ENCODE results near the gene COL4A3.

GRCh38 chr2:227308784-227309183 is 144.4 kb downstream of the COL4A3 start:
- TF ChIP-seq CTCF (optimal IDR thresholded peaks at IDR 0.05 in 1 of 3, IDR thresholded peaks at IDR 0.05 in 1 of 3, conservative IDR thresholded peaks at IDR 0.05 in 1 of 3; ENCODE audit: extremely low read depth in 1 of 3, insufficient read depth in 2 of 3, low read length in 3 of 3) = no peak
- TF ChIP-seq EZH2 (IDR thresholded peaks at IDR 0.05; ENCODE audit: low read length) = no peak

Measured in keratinocyte (primary cell).